Tongue (tissue), 2 donors: ENCODE data around the gene WDR54. TPM values are rescaled to one million over a fixed set of nuclear protein-coding genes. Genes with fewer than 3 reads are reported as not detected.
A peak's percentile ranks its signal among the peaks of the same experiment; 100 is the strongest.

Experiments
- DNase-seq: peaks from one replicate; pipeline ENCODE4 v3.0.0-alpha.2; 2015
- total RNA-seq: library from RNA; depleted of rRNA; stranded (reverse); fragments of >200 nt; gene quantifications from one replicate; pipeline ENCODE4 v1.2.3, GENCODE V29; 2014

Gene WDR54
- 11.2 TPM for total RNA-seq

DNA sequence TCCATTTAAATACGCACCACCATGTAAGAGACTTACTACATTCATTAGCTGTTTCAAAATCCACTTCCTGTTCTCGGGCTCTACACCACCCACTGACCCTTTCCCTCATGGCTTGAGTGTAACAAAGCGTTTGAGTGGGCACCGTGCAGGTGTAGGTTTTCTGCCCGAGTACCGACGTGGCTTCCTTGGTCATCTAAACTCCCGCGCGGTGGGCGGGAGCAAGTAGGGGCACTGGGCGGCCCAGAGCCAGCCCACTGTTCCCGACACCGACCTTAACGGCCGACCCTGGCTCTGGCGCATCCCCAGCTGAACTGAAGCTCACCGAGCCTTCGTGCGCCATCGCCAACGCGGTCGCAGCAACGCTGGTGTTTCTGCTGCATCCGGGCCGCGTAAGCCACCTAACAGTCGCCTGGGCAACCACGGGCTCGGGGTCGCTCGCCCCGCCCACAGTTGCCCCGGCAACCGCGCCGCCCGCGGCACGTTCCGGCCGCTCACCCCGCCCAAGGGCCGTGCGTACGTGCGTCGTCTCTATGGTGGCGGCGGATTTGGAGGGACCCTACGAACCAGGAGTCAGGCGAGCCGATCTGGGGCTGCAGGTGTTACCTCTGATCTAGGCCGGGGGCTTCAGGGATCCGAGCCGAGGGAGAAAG lies at the start of gene WDR54, which contains the start of gene C2orf81:
Gene WDR54 (plus strand): TSS at position 510 of the 650 bp plus-strand sequence. CDS start 424 bp downstream, outside the sequence.
Gene C2orf81 (minus strand): TSS at position 399 of the 650 bp plus-strand sequence. CDS start 59 bp downstream, at position 340.
- DNase-seq, result peak; percentile 91

DNA sequence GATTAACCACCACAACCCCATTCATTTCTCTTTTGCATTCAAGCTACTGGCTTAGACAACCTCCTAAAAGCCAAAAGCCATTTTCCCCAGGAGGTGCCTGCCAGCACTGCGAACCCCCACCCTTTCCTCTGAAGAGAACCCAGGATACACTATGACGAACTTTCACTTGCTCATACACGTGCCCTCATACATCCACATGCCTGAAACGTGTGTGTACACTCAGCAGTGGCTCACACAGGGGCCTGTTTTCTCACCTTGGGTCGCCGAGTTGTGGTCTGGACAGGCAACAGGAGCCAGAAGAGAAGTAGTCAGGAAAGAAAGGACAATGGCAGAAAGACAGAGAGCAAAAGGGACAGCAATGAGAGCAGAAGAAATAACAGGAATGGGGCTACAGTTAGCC lies 48.9 kb upstream of the WDR54 start:
- no peak for DNase-seq

- peak; percentile 18 for DNase-seq
Observed at GRCh38 chr2:74373221-74373676, 48.3 kb upstream of the WDR54 start.

- DNase-seq, result no peak
Observed at GRCh38 chr2:74373985-74374384, 47.5 kb upstream of the WDR54 start.

GRCh38 chr2:74374509-74375205 lies 46.9 kb upstream of the WDR54 start:
- peak; percentile 86 for DNase-seq

- no peak for DNase-seq
Observed at GRCh38 chr2:74375838-74376237, 45.7 kb upstream of the WDR54 start.

DNA sequence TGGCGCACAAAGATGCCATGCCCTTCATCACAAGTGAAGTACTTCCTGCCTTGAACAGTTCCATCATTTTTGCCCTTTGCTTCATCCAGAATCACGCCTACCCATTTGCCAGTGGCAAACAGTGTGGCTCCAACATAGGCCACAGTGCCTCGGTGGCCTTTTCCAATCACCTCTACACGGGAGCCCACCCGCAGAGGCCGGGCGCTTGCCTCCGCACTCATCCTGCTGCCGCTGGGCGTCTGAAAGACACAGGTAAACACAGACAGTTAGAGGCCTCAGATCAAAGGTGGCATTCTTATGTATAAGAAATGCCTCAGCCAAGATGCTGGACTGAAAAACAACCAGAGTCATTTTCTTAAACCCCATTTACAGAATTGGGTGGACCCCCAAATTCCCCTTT lies 43.5 kb upstream of the WDR54 start:
- DNase-seq, result no peak

- DNase-seq, result peak; percentile 77
Observed at GRCh38 chr2:74379851-74380789, 41.4 kb upstream of the WDR54 start, which contains the start of gene DCTN1. Gene DCTN1, minus strand, starts transcription at chr2:74380311. Its CDS starts 274 bp downstream, at chr2:74380037.

GRCh38 chr2:74381751-74382150 lies 39.8 kb upstream of the WDR54 start:
- no peak for DNase-seq

DNA sequence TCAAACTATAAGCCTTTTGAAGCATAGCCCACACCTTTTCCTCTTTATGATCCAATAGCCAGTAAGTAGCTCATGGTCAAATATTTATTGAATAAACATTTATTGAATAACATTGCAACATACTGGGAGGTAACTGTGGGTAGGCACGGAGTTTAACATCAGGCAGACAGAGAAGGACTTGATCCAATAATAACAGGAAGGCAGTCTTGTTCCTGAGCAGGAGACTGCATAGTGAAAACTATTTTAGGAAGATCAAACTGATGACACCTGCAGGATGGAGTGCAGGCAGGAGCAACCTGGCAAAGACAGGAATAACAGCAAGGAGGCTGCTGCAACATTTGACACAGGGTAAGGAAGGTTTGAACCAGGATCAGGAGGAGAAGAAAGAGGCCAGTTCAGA lies 38.3 kb upstream of the WDR54 start:
- DNase-seq, result no peak

DNA sequence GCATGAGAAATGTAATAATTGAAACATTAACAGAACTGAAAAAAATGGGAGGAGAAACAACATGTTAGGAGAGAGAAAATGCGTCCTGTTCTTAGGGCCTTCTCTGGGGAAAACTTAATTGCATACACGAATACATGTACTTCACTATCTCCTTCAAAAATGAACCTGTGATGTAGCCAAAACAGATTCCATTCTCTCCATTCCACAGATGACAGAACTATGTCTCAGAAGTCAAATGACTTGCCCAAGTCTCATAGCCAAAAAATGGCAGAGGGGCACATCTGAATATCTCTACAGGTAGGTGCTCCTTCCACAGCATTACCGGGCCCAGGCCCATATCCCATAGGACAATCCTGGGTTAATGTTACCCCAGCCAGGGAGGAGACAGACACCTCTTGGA lies 37.5 kb upstream of the WDR54 start:
- DNase-seq, result no peak

GRCh38 chr2:74385396-74385795 lies 36.1 kb upstream of the WDR54 start:
- no peak for DNase-seq

- DNase-seq, result no peak
Observed at GRCh38 chr2:74387346-74387745, 34.2 kb upstream of the WDR54 start.

DNA sequence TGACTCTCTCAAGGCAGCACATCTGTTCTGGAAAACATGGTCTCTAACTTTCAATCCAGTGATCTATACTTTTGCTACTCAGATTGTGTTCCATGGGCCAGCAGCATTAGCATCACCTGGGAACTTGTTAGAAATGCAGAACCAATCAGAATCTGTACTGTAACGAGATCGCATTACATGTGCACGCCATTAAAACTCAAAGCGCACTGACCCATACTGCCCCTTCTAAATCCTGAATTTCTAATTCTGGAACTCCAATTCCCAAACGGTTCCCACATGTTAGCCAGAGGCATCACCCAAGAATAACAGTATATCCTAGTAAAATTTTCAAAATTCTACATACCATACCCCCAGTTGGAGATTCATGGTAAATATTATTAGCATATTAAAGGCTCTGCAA lies 30.9 kb upstream of the WDR54 start:
- no peak for DNase-seq

- DNase-seq, result peak; percentile 34
Observed at GRCh38 chr2:74391209-74391579, 30.3 kb upstream of the WDR54 start.

- DNase-seq, result peak; percentile 98
Observed at GRCh38 chr2:74391580-74392448, 29.7 kb upstream of the WDR54 start.

DNA sequence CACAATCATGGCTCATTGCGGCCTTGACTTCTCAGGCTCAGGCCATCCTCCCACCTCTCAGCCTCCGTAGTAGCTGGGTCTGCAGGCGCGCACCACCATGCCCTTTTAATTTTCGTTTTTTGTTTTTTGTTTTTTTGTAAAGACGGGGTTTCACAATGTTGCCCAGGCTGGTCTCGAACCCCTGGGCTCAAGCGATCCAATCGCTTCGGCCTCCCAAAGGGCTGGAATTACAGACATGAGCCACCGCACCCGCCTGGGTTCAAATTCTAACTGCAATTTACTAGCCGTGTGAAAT lies 29.1 kb upstream of the WDR54 start:
- no peak for DNase-seq

DNA sequence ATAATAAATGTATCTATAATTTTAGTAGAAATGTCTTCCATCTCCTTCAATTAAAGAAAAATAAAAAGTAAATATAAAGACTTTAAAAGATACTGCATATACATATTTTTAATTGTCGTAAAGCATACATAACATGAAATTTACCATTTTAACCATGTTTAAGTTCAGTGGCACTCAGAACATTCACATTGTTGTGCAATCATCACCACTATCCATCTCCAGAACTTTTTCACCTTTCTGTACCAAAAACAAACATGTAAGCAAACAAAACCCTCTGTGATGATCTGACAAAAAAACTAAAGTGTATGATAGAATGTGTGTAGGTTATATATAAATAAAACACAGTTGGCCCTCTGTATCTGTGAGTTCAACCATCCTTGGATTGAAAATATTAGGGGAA lies 28.0 kb upstream of the WDR54 start:
- no peak for DNase-seq

- DNase-seq, result no peak
Observed at GRCh38 chr2:74396149-74396548, 25.4 kb upstream of the WDR54 start.

DNA sequence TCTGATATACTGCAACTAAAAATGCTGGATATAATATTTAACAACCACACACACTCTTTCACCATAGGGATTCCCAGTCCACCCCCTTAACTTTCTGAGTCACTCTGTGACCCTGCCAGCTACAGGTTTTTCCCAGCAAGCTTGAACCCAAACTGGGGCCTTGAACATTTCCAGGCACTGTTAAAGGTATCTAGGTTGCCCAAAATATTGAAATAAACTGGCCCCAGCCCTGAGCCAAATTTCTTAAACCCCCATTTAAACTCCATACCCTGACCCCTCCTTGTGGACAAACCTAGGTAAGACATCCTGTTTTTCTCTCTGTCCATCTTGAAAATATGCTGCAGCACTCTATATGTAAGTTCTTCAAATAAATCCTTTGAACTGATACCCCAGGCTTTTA lies 21.7 kb upstream of the WDR54 start:
- peak; percentile 11 for DNase-seq

- no peak for DNase-seq
Observed at GRCh38 chr2:74401891-74402290, 19.6 kb upstream of the WDR54 start.

DNA sequence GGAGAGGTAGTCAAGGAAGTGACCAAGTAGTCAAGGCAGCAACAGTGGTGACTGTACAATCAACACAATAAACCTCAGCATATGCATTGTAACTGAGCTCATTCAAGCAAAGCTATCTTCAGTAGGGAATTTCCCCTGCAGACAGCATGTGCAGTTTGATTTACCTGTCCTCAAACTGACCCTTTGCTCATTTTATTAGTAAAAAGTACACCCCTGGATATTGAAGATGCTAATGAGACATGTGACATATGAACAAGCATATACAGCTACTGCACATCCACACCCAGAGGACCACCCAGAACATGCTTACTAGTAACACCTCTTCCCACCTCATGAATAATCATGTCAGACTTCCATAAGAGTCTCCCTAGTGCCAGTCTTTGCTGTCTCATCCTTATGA lies 15.5 kb upstream of the WDR54 start:
- no peak for DNase-seq
